Epithelial cell of esophagus (primary cell): Measurements from ENCODE around the gene TAGLN3.
A peak's percentile ranks its signal among the peaks of the same experiment; 100 is the strongest.

ENCODE experiments used
- DNase-seq: peaks from one replicate; pipeline ENCODE4 v3.0.0; 2010; ENCODE audit warnings: low read depth
- H3K4me3 ChIP-seq: 2 replicates; pipeline ENCODE4 v1.5.1; 2011; ENCODE audit warnings: mild to moderate bottlenecking, low read length, control low read depth
- TF ChIP-seq, protein P1 (sequence below): IDR thresholded peaks from 2 replicates; pipeline ENCODE4 v1.5.1; 2011; ENCODE audit warnings: low read depth, mild to moderate bottlenecking, low read length, control low read depth, inconsistent platforms; ENCODE audit not compliant: insufficient read depth; ENCODE audit errors: missing control alignments

Gene TAGLN3

DNA sequence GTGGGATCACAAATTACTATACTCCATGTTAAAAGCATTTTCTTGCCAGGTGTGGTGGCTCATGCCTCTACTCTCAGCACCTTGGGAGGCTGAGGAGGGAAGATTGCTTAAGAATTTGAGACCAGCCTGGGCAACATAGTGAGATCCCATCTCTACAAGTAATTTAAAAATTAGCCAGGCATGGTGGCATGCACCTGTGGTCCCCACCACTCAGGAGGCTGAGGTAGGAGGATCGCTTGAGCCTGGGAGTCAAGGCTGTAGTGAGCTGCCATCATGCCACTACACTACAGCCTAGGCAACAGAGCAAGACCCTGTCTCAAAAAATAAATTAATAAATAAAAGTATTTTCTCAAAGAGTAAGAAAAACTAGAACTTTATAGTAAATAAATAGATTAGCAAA is 42.8 kb upstream of the TAGLN3 start:
- DNase-seq = no peak
- TF ChIP-seq, protein P1, sequence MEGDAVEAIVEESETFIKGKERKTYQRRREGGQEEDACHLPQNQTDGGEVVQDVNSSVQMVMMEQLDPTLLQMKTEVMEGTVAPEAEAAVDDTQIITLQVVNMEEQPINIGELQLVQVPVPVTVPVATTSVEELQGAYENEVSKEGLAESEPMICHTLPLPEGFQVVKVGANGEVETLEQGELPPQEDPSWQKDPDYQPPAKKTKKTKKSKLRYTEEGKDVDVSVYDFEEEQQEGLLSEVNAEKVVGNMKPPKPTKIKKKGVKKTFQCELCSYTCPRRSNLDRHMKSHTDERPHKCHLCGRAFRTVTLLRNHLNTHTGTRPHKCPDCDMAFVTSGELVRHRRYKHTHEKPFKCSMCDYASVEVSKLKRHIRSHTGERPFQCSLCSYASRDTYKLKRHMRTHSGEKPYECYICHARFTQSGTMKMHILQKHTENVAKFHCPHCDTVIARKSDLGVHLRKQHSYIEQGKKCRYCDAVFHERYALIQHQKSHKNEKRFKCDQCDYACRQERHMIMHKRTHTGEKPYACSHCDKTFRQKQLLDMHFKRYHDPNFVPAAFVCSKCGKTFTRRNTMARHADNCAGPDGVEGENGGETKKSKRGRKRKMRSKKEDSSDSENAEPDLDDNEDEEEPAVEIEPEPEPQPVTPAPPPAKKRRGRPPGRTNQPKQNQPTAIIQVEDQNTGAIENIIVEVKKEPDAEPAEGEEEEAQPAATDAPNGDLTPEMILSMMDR = no peak
- H3K4me3 ChIP-seq = no peak overlapping the region

DNA sequence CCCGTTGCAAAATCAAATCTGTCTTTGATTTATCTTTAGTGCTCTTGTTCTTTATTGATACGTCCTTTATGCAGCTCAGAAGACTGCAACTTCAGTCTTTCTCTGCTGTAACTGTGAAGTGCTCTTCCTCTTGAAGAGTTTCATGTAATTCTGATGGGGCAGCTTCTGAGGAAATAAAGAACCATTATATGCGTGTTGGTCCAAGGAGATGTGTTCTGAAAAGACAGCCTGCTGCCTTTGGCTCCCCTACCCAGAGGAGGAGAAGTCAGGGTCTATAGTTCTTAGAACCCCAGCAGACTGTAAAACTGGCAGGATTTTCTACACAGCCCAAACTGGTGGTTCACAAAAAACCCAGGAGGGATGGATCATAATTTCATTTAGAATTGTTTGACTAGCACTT is 42.3 kb upstream of the TAGLN3 start:
- TF ChIP-seq, protein P1 = no peak
- DNase-seq = no peak
- no peak overlapping the region for H3K4me3 ChIP-seq

DNA sequence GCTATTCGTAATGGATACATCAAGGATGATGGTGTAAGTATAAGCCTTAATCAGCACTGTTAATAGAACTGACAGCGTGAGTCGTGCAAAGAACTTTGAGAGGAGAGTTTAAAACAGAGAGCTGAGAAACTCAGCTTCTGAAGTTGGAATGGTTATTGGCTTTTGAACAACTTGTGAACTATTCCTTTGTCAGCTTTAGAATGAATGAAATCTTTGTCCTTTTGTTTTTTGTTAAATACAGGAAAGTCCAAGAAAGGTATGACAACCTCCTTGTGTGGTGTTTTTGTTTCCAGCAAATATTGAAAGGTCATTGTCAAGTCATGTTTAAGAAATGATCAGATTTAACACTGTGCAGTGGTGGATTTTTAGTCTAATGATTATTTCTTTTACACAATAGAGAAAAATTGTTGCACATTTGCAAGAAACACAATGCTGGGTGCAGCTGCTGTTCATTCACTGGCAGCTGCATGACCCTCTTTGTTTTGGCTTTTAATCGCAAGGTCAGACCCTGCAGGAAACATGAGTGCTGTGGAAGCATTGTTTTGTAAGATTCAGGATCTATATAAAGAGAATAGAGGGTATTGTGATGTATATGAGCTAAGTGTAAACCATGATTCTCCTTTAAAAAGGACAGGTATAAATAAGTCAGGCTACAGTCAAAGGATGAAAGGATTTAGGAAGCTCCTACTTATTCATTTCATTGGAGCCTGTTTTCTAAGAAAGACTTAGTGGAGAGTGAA is 41.6 kb upstream of the TAGLN3 start:
- H3K4me3 ChIP-seq = no peak overlapping the region
- TF ChIP-seq, protein P1 = no peak
- no peak for DNase-seq

DNA sequence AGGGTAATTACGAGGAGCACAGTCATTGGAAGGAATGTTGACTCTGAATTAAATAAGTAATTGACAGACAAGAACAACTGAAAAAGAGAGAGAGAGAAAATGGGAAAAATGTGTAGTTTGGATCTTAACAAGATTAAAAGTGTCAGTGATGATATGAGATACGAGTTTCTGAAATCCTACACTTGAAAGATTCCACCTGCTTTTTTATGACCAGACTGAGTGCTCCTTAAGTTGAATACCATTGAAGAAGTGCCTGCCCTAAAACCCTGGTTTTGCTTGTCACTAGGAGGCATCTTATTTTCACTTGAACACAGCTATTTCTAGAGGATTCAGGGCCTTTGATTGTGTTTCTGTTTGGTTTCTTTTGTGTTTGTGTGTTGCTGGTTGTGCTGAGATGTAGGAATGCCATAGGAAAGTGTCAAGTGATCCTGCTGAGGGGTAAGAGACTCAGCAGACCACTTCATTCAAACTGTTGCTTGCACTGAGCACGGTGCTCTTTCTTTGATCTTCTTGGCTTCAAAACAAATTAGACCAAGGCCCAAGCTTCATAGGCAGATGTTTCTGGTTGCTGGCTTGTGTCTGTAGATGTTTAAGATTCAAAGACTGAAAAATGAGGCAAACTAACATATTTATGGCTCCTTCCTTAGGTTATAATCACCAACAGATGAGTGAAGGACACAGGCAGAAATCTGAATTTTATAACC is 37.1 kb upstream of the TAGLN3 start:
- no peak for DNase-seq
- no peak overlapping the region for H3K4me3 ChIP-seq
- TF ChIP-seq, protein P1 = no peak

- DNase-seq = peak; percentile 86
- no peak overlapping the region for H3K4me3 ChIP-seq
- TF ChIP-seq, protein P1 = no peak
Measured at GRCh38 chr3:111963424-111963823, 35.3 kb upstream of the TAGLN3 start.

- H3K4me3 ChIP-seq = no peak overlapping the region
- TF ChIP-seq, protein P1 = no peak
- no peak for DNase-seq
Measured at GRCh38 chr3:111965484-111965883, 33.2 kb upstream of the TAGLN3 start.
